RWPE1 (cell line): ENCODE data around the gene HECTD2.
"Not testable (repeated sequence)": the region's sequence is repeated elsewhere in the genome, so short reads cannot be mapped to it uniquely, and the experiment has no call there.

Experiments
- CTCF ChIA-PET: fragments of 350-600 bp; sonication (Branson Sonifier 250); formaldehyde crosslinking; extraction: SDS; loops from one replicate; lab custom pipeline; 2021; lab: Yijun Ruan, JAX
- POLR2A ChIA-PET: fragments of 400-600 bp; formaldehyde crosslinking; extraction: SDS; loops from one replicate; lab custom pipeline; 2020; ENCODE audit warnings: antibody characterized with exemption; ENCODE audit not compliant: low non-redundant PET; lab: Yijun Ruan, JAX
- DNase-seq: peaks from one replicate; pipeline ENCODE4 v3.0.0; 2012; ENCODE audit warnings: low spot score
- H3K27ac ChIP-seq: fragments of 450-650 bp; 2 replicates; pipeline ENCODE4 v1.5.1; 2017
- TF ChIP-seq, protein P1 (sequence below): fragments of 450-650 bp; conservative IDR thresholded peaks from 2 replicates; pipeline ENCODE4 v1.5.1; 2017; ENCODE audit warnings: low read depth, mild to moderate bottlenecking

The HECTD2 gene

DNA sequence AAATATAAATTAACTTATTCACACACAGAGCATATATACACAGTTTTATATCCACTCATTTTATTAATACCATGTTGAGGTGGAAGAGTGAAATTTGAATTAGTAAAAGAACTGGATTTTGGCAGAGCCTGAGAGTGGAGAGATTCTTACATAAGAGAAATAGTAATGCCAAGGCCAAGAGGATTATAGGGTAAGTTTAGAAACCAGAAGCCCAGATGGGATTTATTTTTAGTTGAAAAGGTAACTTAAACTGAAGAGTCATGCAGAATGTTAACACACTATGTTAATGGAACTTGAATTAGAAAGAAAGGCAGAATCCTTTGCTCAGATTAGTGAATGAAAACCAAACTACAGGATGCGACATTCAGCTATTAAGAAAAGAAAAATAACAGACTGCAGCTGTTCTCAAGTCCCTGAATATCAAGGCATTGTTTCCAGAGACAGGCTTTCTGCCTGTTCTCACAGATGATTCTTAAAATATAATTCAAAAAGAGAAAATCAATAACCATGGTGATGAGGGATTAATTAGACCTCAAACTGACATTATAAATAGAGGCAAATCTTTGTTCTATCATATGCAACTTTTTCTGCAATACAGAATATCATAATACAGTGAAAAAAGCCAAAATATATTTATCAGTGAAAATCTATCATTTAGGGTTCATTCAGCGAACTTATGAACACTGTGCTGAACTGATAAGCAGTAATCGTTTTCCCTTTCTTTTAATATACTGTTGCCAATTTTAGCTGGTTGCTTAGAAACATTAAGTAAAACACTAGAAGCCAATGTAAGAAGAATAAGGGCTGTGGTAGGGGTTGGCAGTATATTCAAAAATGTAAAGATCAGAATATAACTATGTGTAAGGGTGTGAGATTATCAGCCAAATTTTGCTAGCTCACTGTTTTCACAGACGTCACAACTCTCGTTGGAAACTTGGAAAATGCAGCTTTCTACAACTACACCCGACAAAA is 34.4 kb downstream of the HECTD2 start:
- POLR2A ChIA-PET = no interaction called here
- TF ChIP-seq, protein P1, sequence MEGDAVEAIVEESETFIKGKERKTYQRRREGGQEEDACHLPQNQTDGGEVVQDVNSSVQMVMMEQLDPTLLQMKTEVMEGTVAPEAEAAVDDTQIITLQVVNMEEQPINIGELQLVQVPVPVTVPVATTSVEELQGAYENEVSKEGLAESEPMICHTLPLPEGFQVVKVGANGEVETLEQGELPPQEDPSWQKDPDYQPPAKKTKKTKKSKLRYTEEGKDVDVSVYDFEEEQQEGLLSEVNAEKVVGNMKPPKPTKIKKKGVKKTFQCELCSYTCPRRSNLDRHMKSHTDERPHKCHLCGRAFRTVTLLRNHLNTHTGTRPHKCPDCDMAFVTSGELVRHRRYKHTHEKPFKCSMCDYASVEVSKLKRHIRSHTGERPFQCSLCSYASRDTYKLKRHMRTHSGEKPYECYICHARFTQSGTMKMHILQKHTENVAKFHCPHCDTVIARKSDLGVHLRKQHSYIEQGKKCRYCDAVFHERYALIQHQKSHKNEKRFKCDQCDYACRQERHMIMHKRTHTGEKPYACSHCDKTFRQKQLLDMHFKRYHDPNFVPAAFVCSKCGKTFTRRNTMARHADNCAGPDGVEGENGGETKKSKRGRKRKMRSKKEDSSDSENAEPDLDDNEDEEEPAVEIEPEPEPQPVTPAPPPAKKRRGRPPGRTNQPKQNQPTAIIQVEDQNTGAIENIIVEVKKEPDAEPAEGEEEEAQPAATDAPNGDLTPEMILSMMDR = no peak
- DNase-seq = no peak
- no peak overlapping the region for H3K27ac ChIP-seq
- CTCF ChIA-PET = interaction anchor here (0.5 kb wide), 1 partner anchor 21 kb away, joined by 3 read pairs; no protein-coding TSS in a partner anchor

DNA sequence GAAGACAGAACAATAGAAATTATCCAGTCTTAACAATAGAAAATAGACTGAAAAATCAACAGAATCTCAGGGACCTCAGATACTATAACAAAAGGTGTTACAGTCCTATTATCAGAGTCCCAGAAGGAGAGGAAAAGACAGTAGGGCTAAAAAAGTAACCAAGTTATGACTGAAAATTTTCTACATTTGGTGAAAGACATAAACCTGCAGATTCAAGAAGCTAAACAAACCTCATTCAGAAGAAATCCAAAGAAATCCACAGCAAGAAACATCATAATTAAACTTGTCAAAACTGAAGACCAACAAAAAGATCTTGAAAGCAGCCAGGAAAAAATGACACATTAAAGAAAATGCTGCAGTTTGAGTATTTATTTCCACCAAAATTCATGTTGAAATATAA is 41.9 kb downstream of the HECTD2 start:
- DNase-seq = no peak
- TF ChIP-seq, protein P1 = no peak
- H3K27ac ChIP-seq = no peak overlapping the region
- ChIA-PET POLR2A (no interaction called here), CTCF (no interaction called here)

DNA sequence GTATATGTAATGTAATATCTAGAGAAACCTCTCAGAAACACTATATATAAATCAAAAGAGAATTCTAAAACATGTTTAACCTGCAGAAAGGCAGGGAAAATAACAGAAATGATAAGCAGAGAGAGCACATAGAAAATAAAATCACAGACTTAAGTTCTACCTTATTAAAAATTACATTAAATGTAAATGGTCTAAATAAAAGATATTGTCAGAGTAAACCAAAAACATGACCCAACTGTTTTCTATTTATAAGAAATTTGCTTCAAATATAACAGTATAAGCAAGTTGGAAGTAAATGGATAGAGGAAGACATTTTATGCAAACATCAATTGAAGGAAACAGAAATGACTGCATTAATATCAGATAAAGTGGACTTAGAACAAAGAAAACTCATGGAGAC is 43.4 kb downstream of the HECTD2 start:
- no peak for DNase-seq
- no peak overlapping the region for H3K27ac ChIP-seq
- TF ChIP-seq, protein P1 = no peak
- POLR2A ChIA-PET = no interaction called here
- CTCF ChIA-PET = no interaction called here

DNA sequence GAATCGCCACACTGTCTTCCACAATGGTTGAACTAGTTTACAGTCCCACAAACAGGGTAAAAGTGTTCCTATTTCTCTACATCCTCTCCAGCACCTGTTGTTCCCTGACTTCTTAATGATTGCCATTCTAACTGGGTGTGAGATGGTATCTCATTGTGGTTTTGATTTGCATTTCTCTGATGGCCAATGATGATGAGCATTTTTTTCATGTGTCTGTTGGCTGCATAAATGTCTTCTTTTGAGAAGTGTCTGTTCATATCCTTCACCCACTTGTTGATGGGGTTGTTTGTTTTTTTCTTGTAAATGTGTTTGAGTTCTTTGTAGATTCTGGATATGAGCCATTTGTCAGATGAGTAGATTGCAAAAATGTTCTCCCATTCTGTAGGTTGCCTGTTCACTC is 45.0 kb downstream of the HECTD2 start:
- CTCF ChIA-PET, POLR2A ChIA-PET, DNase-seq, H3K27ac ChIP-seq: not testable (repeated sequence)

DNA sequence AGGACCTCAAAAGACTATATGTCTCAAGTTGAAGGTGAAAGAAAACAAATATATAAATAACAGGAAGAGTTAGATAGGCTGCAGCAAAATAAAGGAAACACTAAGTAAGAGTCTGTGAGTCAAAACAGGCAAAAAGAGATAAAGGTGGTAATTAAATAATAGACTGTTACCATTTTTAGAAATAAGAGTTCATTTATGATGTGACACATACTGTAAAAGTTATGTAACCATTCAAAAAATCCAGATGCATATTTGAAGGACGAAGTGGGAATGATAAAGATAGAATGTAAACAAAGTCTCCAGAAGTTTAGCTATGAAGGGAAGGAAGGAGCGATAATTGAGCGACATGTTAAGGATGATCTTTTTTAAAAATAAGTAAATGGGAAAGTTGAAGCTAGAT is 50.5 kb downstream of the HECTD2 start:
- H3K27ac ChIP-seq = no peak overlapping the region
- ChIA-PET POLR2A (no interaction called here), CTCF (no interaction called here)
- TF ChIP-seq, protein P1 = no peak
- no peak for DNase-seq

DNA sequence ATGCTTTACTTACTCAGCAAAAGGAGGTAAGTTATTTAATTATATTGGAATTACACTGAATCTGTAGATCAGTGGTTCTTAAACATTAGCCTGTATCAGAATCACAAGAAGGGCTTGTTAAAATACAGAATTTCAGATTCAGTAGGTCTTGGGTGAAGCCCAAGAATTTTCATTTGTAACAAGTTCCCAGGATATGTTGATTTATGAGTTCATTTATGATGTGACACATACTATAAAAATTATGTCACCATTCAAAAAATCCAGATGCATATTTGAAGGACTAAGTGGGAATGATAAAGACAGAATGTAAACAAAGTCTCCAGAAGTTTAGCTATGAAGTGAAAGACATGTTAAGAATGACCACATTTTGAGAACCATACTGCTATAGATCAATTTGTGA is 52.3 kb downstream of the HECTD2 start:
- TF ChIP-seq, protein P1 = no peak
- H3K27ac ChIP-seq = no peak overlapping the region
- no peak for DNase-seq
- ChIA-PET CTCF (no interaction called here), POLR2A (no interaction called here)

DNA sequence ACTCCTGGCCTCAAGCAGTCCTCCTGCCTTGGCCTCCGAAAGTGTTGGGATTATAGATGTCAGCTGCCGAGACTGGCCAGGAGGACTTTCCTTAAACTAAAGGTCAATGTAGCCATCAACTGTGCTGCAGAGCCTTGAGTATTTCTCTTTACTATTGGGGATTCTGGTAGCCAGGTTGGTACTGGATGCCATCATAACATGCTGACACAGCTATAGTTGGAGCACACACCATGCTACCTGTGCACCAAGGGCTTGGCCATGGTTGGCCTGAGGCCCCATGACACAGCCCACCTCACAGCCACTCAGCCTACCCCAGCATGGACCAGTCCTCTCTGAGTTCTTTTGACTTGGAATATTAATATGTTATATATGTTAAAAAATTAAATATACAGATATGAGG is 54.4 kb downstream of the HECTD2 start:
- no peak overlapping the region for H3K27ac ChIP-seq
- DNase-seq = no peak
- ChIA-PET POLR2A (no interaction called here), CTCF (no interaction called here)
- TF ChIP-seq, protein P1 = no peak
